Ishikawa (cell line): ENCODE data around the gene FAM3D.

Experiments used
- CEBPB ChIP-seq: IDR thresholded peaks from 2 replicates; pipeline ENCODE4 v1.6.1; 2012
- EP300 ChIP-seq: IDR thresholded peaks from 2 replicates; pipeline ENCODE4 v1.6.1; 2012; ENCODE audit warnings: borderline replicate concordance
- MAX ChIP-seq: IDR thresholded peaks from 2 replicates; pipeline ENCODE4 v1.6.1; 2012
- NFIC ChIP-seq: IDR thresholded peaks from 2 replicates; pipeline ENCODE4 v1.6.1; 2012
- RAD21 ChIP-seq: IDR thresholded peaks from 2 replicates; pipeline ENCODE4 v1.6.1; 2012; ENCODE audit warnings: low read depth
- REST ChIP-seq: IDR thresholded peaks from 2 replicates; pipeline ENCODE4 v1.6.1; 2012; ENCODE audit warnings: low read depth, mild to moderate bottlenecking
- TAF1 ChIP-seq: IDR thresholded peaks from 2 replicates; pipeline ENCODE4 v1.6.1; 2012; ENCODE audit warnings: low read depth, mild to moderate bottlenecking
- TCF12 ChIP-seq: IDR thresholded peaks from 2 replicates; pipeline ENCODE4 v1.6.1; 2012; ENCODE audit warnings: low read depth
- USF1 ChIP-seq: IDR thresholded peaks from 2 replicates; pipeline ENCODE4 v1.6.1; 2012
- YY1 ChIP-seq: IDR thresholded peaks from 2 replicates; pipeline ENCODE4 v1.6.1; 2012; ENCODE audit warnings: low read depth
- ZBTB7A ChIP-seq: IDR thresholded peaks from 2 replicates; pipeline ENCODE4 v1.6.1; 2012; ENCODE audit warnings: low read depth

- TF ChIP-seq MAX (no peak), EP300 (no peak), RAD21 (no peak), YY1 (no peak), ZBTB7A (no peak), USF1 (no peak), TAF1 (no peak), TCF12 (no peak), CEBPB (no peak), REST (no peak), NFIC (no peak)
Observed at GRCh38 chr3:58680879-58681525, 14.4 kb upstream of the FAM3D start.
